Suprapubic skin (tissue), 4 donors: ENCODE measurements around the gene IL4R.

Experiments
- CTCF ChIP-seq, 2 donors: fragments of 200-600 bp in 1 of 2; fragments of 450-650 bp in 1 of 2; sonication (generic) in 1 of 2; IDR thresholded peaks; one replicate each; pipeline ENCODE4 v1.5.1; 2016 to 2019; ENCODE audit warnings: antibody characterized with exemption in 2 of 2, mild to moderate bottlenecking in 1 of 2, moderate library complexity in 1 of 2
- POLR2A ChIP-seq, 2 donors: fragments of 450-650 bp; IDR thresholded peaks; one replicate each; pipeline ENCODE4 v1.6.1; 2017; ENCODE audit warnings: antibody characterized with exemption in 2 of 2, mild to moderate bottlenecking in 2 of 2, moderate library complexity in 2 of 2
- POLR2AphosphoS5 ChIP-seq, 3 donors: sonication (generic); formaldehyde crosslinking; IDR thresholded peaks; one replicate each; pipeline ENCODE4 v1.6.1; 2017; ENCODE audit warnings: antibody characterized with exemption in 3 of 3

- no peak for TF ChIP-seq CTCF (IDR thresholded peaks at IDR 0.05)
- TF ChIP-seq POLR2A (IDR thresholded peaks at IDR 0.05) = no peak
- no peak for TF ChIP-seq POLR2AphosphoS5 (IDR thresholded peaks at IDR 0.05)
Observed at GRCh38 chr16:27285676-27286196, 28.0 kb upstream of the IL4R start.
